KMS-11 (cell line): ENCODE data around the gene EFR3B.

Source experiments
- H2AFZ ChIP-seq: fragments of 200-600 bp; sonication (generic); 2 replicates; pipeline ENCODE4 v1.6.1; 2016; ENCODE audit warnings: antibody characterized with exemption, mixed run types, low read depth
- H3K27ac ChIP-seq: fragments of 200-600 bp; sonication (generic); 2 replicates; pipeline ENCODE4 v1.6.1; 2016; ENCODE audit warnings: mild to moderate bottlenecking, mixed run types
- H3K27me3 ChIP-seq: fragments of 200-600 bp; sonication (generic); 2 replicates; pipeline ENCODE4 v1.6.1; 2017; ENCODE audit warnings: mild to moderate bottlenecking, low read depth, mixed run types, moderate library complexity; ENCODE audit not compliant: insufficient read depth
- H3K36me3 ChIP-seq: fragments of 200-600 bp; sonication (generic); 2 replicates; pipeline ENCODE4 v1.6.1; 2017; ENCODE audit warnings: mild to moderate bottlenecking, mixed run types; ENCODE audit not compliant: insufficient read depth
- H3K4me1 ChIP-seq: fragments of 200-600 bp; sonication (generic); 2 replicates; pipeline ENCODE4 v1.6.1; 2016; ENCODE audit warnings: mild to moderate bottlenecking, low read depth, mixed run types; ENCODE audit not compliant: poor library complexity, severe bottlenecking
- H3K4me2 ChIP-seq: fragments of 200-600 bp; sonication (generic); 2 replicates; pipeline ENCODE4 v1.7.0; 2016; ENCODE audit warnings: mild to moderate bottlenecking, mixed run types
- H3K4me3 ChIP-seq: fragments of 200-600 bp; sonication (generic); IDR thresholded peaks from 2 replicates; pipeline ENCODE4 v1.6.1; 2017; ENCODE audit warnings: low read depth, low read length, mixed read lengths; ENCODE audit not compliant: insufficient read depth
- H3K79me2 ChIP-seq: fragments of 200-600 bp; sonication (generic); 2 replicates; pipeline ENCODE4 v1.6.1; 2016; ENCODE audit warnings: low read depth, mixed run types; ENCODE audit not compliant: insufficient read depth
- H3K9ac ChIP-seq: fragments of 200-600 bp; sonication (generic); 2 replicates; pipeline ENCODE4 v1.6.1; 2016; ENCODE audit warnings: mild to moderate bottlenecking, mixed run types
- H4K20me1 ChIP-seq: fragments of 200-600 bp; sonication (generic); 2 replicates; pipeline ENCODE4 v1.6.1; 2016; ENCODE audit warnings: mild to moderate bottlenecking, mixed run types; ENCODE audit not compliant: insufficient read depth
- CTCF ChIP-seq: fragments of 200-600 bp; sonication (generic); conservative IDR thresholded peaks from 2 replicates; pipeline ENCODE4 v1.6.1; 2017; ENCODE audit warnings: low read depth, mild to moderate bottlenecking, antibody characterized with exemption, low read length, moderate library complexity, mixed read lengths

EFR3B gene

GRCh38 chr2:25030702-25031101 is 11.2 kb upstream of the EFR3B start:
- Histone ChIP-seq H3K79me2 (no peaks in the 10 kb centered on the region), H3K27ac (no peak overlapping the region), H3K4me2 (no peak overlapping the region), H3K9ac (no peak overlapping the region), H2AFZ (no peak overlapping the region), H3K27me3 (no peaks in the 10 kb centered on the region), H4K20me1 (no peaks in the 10 kb centered on the region), H3K36me3 (no peaks in the 10 kb centered on the region), H3K4me3 (no peak overlapping the region), H3K4me1 (peaks cover 8% of the 10 kb centered on the region)
- TF ChIP-seq CTCF, result no peak

GRCh38 chr2:25032094-25032493 is 9.8 kb upstream of the EFR3B start:
- Histone ChIP-seq H2AFZ (no peak overlapping the region), H3K27ac (no peak overlapping the region), H3K4me2 (no peak overlapping the region), H4K20me1 (no peaks in the 10 kb centered on the region), H3K4me1 (peaks cover 14% of the 10 kb centered on the region), H3K9ac (no peak overlapping the region), H3K36me3 (no peaks in the 10 kb centered on the region), H3K27me3 (no peaks in the 10 kb centered on the region), H3K4me3 (no peak overlapping the region), H3K79me2 (no peaks in the 10 kb centered on the region)
- no peak for TF ChIP-seq CTCF

- Histone ChIP-seq H3K4me3 (no peak overlapping the region), H3K4me2 (no peak overlapping the region), H3K79me2 (no peaks in the 10 kb centered on the region), H3K4me1 (peaks cover 14% of the 10 kb centered on the region), H3K27me3 (no peaks in the 10 kb centered on the region), H3K9ac (no peak overlapping the region), H3K36me3 (no peaks in the 10 kb centered on the region), H3K27ac (no peak overlapping the region), H2AFZ (no peak overlapping the region), H4K20me1 (no peaks in the 10 kb centered on the region)
- TF ChIP-seq CTCF, result no peak
Observed at GRCh38 chr2:25032901-25033300, 9.0 kb upstream of the EFR3B start.

GRCh38 chr2:25034081-25034480 is 7.8 kb upstream of the EFR3B start:
- no peak overlapping the region for H3K4me3 ChIP-seq
- H3K79me2 ChIP-seq, result no peaks in the 10 kb centered on the region
- no peak for TF ChIP-seq CTCF
- no peaks in the 10 kb centered on the region for H3K27me3 ChIP-seq
- no peak overlapping the region for H3K27ac ChIP-seq
- peaks cover 14% of the 10 kb centered on the region for H3K4me1 ChIP-seq
- H2AFZ ChIP-seq, result no peak overlapping the region
- H4K20me1 ChIP-seq, result no peaks in the 10 kb centered on the region
- no peak overlapping the region for H3K4me2 ChIP-seq
- no peak overlapping the region for H3K9ac ChIP-seq
- H3K36me3 ChIP-seq, result no peaks in the 10 kb centered on the region
